HepG2 (cell line): ENCODE data around the gene MILR1. TPM values are rescaled to one million over a fixed set of nuclear protein-coding genes. Genes with fewer than 3 reads are reported as not detected.
A peak's percentile ranks its signal among the peaks of the same experiment; 100 is the strongest.

Experiments used
- DMAP1 ChIP-seq: IDR thresholded peaks from 2 replicates; pipeline ENCODE4 v1.6.1; 2016
- PLRG1 ChIP-seq: fragments of 450-650 bp; conservative IDR thresholded peaks from 2 replicates; pipeline ENCODE4 v1.6.1; 2016
- POLR2AphosphoS5 ChIP-seq: IDR thresholded peaks from 2 replicates; pipeline ENCODE4 v1.6.1; 2012; ENCODE audit warnings: low read depth, low read length
- RBM22 ChIP-seq: fragments of 200-400 bp; formaldehyde crosslinking; optimal IDR thresholded peaks from 2 replicates; pipeline ENCODE3; 2017; ENCODE audit warnings: mild to moderate bottlenecking, low read length, moderate library complexity
- RFXANK ChIP-seq: IDR thresholded peaks from 2 replicates; pipeline ENCODE4 v1.6.1; 2016
- SIN3B ChIP-seq: fragments of 150-350 bp; IDR thresholded peaks from 2 replicates; pipeline ENCODE4 v1.6.1; 2014; ENCODE audit warnings: low read length
- SMAD3 ChIP-seq: sonication (generic); formaldehyde crosslinking; IDR thresholded peaks from 2 replicates; pipeline ENCODE4 v1.4.0; 2020; ENCODE audit warnings: missing genetic modification reagents
- ZFP37 ChIP-seq: sonication (generic); formaldehyde crosslinking; IDR thresholded peaks from 2 replicates; pipeline ENCODE4 v1.4.0; 2020; ENCODE audit warnings: missing genetic modification reagents, borderline replicate concordance
- ZNF331 ChIP-seq: sonication (generic); formaldehyde crosslinking; IDR thresholded peaks from 2 replicates; pipeline ENCODE4 v1.4.0; 2020; ENCODE audit warnings: missing genetic modification reagents
- ZNF563 ChIP-seq: sonication (generic); formaldehyde crosslinking; IDR thresholded peaks from 2 replicates; pipeline ENCODE4 v1.8.0; 2022; ENCODE audit warnings: mild to moderate bottlenecking, moderate library complexity, missing genetic modification reagents
- ZNF772 ChIP-seq: sonication (generic); formaldehyde crosslinking; IDR thresholded peaks from 2 replicates; pipeline ENCODE4 v1.5.0; 2020; ENCODE audit warnings: mild to moderate bottlenecking, missing genetic modification reagents
- polyA plus RNA-seq, 8 experiments: library from polyadenylated mRNA; depleted of rRNA in 3 of 8; stranded (reverse) in 7 of 8; unstranded in 1 of 8; fragments of >200 nt; fragmentation: Illumina TruSeq in 4 of 8; extraction: Trizol in 4 of 8; gene quantifications; 2 replicates each; pipeline versions ENCODE4 v1.2.1 to v1.2.3, GENCODE V29; 2011 to 2016; ENCODE audit warnings: low read depth in 4 of 8, missing spikeins in 1 of 8, mixed read lengths in 1 of 8; ENCODE audit not compliant: insufficient read depth in 1 of 8
- total RNA-seq, 5 experiments: library from RNA; depleted of rRNA; stranded (reverse); fragments of >200 nt; fragmentation: Illumina TruSeq; extraction: Trizol; gene quantifications; 2 replicates each; pipeline ENCODE4 v1.2.3, GENCODE V29; 2016; ENCODE audit warnings: low read depth in 1 of 5
- TF ChIP-seq, protein P1 (sequence below): sonication (generic); formaldehyde crosslinking; IDR thresholded peaks from 2 replicates; pipeline ENCODE4 v1.5.1; 2020; ENCODE audit warnings: mild to moderate bottlenecking, missing genetic modification reagents, borderline replicate concordance
- TF ChIP-seq, protein P2 (sequence below): IDR thresholded peaks from 2 replicates; pipeline ENCODE4 v1.4.0; 2020; ENCODE audit warnings: mild to moderate bottlenecking, missing genetic modification reagents
- TF ChIP-seq, protein P3 (sequence below): sonication (generic); IDR thresholded peaks from 2 replicates; pipeline ENCODE4 v1.6.1; 2016; ENCODE audit warnings: low read depth, borderline replicate concordance
- TF ChIP-seq, protein P4 (sequence below): sonication (generic); formaldehyde crosslinking; IDR thresholded peaks from 2 replicates; pipeline ENCODE4 v1.5.0; 2020; ENCODE audit warnings: mild to moderate bottlenecking, low read depth, missing genetic modification reagents, borderline replicate concordance
- TF ChIP-seq, protein P5 (sequence below): sonication (generic); formaldehyde crosslinking; IDR thresholded peaks from 2 replicates; pipeline ENCODE4 v1.5.1; 2020; ENCODE audit warnings: missing genetic modification reagents, mild to moderate bottlenecking, borderline replicate concordance

The MILR1 gene
- total and polyA plus RNA-seq, 2 of the 13 experiments (the other 11 are each of a cell fraction or from before 2014, with no cell fraction given): 0.27 to 1.7 TPM

DNA sequence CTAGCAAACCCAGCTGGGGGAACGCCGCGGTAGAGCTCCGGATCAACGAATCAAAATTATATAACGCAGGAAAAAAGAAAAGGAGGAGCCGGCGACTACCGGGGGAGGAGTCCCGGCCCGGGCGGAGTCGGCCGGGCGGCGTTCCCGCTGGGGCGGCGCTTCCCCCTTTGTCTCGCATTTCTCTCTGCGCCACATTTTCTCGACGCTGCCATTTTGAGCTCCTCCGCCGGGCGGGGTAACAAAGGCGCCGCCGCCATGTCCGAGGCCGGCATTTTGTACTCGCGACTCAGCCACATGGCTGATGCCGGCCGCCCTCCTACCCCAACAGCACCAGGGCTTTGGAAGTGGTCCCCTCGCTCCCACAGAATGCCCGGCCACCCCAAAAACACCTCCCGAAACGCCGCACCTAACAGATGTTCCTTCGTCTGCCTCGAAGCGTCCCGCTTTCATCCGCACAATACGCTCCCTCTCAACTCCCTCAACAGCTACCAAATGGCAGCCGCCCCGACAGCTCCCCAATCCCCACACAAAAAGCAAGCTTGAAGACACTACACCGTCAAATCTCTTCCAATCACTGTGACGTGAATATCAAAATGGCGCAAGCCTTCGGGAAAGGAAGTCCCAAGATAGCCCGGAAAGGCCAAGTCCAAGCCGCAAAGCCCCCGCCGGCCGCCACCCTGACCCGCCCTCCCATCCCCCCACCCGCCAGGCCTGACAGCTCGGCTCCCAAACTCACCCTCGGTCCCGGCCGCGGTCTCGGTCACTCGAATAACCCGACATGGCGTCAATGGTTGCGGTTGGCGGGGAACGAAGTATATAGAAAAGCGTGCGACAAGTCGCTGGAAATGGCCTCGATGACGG, 56.7 kb downstream of the MILR1 start (continued):
- TF ChIP-seq ZFP37 (CRISPR knock-in tag) (peak; percentile 70), RBM22 (peak; percentile 72), RFXANK (CRISPR knock-in tag) (0 out of 2 replicates have a peak, but pooled peaks have one; percentile 19), ZNF772 (CRISPR knock-in tag) (no peak; the same call in 1 of the 2 replicates), SMAD3 (CRISPR knock-in tag) (peak; percentile 63; the same call in 1 of the 2 replicates), ZNF331 (CRISPR knock-in tag) (peak; percentile 24; the same call in 1 of the 2 replicates), DMAP1 (CRISPR knock-in tag) (peak; percentile 91), PLRG1 (no peak), SIN3B (no peak; the same call in 1 of the 2 replicates), ZNF563 (CRISPR knock-in tag) (no peak), POLR2AphosphoS5 (peak; percentile 51; the same call in 1 of the 2 replicates)
- TF ChIP-seq, protein P1, sequence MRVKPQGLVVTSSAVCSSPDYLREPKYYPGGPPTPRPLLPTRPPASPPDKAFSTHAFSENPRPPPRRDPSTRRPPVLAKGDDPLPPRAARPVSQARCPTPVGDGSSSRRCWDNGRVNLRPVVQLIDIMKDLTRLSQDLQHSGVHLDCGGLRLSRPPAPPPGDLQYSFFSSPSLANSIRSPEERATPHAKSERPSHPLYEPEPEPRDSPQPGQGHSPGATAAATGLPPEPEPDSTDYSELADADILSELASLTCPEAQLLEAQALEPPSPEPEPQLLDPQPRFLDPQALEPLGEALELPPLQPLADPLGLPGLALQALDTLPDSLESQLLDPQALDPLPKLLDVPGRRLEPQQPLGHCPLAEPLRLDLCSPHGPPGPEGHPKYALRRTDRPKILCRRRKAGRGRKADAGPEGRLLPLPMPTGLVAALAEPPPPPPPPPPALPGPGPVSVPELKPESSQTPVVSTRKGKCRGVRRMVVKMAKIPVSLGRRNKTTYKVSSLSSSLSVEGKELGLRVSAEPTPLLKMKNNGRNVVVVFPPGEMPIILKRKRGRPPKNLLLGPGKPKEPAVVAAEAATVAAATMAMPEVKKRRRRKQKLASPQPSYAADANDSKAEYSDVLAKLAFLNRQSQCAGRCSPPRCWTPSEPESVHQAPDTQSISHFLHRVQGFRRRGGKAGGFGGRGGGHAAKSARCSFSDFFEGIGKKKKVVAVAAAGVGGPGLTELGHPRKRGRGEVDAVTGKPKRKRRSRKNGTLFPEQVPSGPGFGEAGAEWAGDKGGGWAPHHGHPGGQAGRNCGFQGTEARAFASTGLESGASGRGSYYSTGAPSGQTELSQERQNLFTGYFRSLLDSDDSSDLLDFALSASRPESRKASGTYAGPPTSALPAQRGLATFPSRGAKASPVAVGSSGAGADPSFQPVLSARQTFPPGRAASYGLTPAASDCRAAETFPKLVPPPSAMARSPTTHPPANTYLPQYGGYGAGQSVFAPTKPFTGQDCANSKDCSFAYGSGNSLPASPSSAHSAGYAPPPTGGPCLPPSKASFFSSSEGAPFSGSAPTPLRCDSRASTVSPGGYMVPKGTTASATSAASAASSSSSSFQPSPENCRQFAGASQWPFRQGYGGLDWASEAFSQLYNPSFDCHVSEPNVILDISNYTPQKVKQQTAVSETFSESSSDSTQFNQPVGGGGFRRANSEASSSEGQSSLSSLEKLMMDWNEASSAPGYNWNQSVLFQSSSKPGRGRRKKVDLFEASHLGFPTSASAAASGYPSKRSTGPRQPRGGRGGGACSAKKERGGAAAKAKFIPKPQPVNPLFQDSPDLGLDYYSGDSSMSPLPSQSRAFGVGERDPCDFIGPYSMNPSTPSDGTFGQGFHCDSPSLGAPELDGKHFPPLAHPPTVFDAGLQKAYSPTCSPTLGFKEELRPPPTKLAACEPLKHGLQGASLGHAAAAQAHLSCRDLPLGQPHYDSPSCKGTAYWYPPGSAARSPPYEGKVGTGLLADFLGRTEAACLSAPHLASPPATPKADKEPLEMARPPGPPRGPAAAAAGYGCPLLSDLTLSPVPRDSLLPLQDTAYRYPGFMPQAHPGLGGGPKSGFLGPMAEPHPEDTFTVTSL (CRISPR knock-in tag): peak; percentile 45; the same call in 1 of the 2 replicates
- TF ChIP-seq, protein P2, sequence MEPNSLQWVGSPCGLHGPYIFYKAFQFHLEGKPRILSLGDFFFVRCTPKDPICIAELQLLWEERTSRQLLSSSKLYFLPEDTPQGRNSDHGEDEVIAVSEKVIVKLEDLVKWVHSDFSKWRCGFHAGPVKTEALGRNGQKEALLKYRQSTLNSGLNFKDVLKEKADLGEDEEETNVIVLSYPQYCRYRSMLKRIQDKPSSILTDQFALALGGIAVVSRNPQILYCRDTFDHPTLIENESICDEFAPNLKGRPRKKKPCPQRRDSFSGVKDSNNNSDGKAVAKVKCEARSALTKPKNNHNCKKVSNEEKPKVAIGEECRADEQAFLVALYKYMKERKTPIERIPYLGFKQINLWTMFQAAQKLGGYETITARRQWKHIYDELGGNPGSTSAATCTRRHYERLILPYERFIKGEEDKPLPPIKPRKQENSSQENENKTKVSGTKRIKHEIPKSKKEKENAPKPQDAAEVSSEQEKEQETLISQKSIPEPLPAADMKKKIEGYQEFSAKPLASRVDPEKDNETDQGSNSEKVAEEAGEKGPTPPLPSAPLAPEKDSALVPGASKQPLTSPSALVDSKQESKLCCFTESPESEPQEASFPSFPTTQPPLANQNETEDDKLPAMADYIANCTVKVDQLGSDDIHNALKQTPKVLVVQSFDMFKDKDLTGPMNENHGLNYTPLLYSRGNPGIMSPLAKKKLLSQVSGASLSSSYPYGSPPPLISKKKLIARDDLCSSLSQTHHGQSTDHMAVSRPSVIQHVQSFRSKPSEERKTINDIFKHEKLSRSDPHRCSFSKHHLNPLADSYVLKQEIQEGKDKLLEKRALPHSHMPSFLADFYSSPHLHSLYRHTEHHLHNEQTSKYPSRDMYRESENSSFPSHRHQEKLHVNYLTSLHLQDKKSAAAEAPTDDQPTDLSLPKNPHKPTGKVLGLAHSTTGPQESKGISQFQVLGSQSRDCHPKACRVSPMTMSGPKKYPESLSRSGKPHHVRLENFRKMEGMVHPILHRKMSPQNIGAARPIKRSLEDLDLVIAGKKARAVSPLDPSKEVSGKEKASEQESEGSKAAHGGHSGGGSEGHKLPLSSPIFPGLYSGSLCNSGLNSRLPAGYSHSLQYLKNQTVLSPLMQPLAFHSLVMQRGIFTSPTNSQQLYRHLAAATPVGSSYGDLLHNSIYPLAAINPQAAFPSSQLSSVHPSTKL (CRISPR knock-in tag): 0 out of 2 replicates have a peak, but pooled peaks have one; percentile 30
- TF ChIP-seq, protein P3, sequence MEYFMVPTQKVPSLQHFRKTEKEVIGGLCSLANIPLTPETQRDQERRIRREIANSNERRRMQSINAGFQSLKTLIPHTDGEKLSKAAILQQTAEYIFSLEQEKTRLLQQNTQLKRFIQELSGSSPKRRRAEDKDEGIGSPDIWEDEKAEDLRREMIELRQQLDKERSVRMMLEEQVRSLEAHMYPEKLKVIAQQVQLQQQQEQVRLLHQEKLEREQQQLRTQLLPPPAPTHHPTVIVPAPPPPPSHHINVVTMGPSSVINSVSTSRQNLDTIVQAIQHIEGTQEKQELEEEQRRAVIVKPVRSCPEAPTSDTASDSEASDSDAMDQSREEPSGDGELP: no peak
- TF ChIP-seq, protein P4, sequence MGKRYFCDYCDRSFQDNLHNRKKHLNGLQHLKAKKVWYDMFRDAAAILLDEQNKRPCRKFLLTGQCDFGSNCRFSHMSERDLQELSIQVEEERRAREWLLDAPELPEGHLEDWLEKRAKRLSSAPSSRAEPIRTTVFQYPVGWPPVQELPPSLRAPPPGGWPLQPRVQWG (CRISPR knock-in tag): no peak
- TF ChIP-seq, protein P5, sequence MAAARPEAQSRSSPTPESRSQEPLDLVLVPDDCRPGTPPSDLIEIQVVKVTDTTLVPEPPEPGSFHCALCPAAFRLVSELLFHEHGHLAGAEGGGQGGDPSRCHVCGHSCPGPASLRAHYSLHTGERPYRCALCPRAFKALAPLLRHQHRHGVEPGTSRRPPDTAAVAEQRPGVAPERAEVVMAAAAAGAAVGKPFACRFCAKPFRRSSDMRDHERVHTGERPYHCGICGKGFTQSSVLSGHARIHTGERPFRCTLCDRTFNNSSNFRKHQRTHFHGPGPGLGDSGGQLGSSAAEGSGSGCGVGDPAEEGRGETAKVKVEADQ: no peak
